K562 (cell line): Measurements from ENCODE around the gene ALKBH2. TPM values are rescaled to one million over a fixed set of nuclear protein-coding genes. Genes with fewer than 3 reads are reported as not detected.
A peak's percentile ranks its signal among the peaks of the same experiment; 100 is the strongest.

Source experiments
- ATAC-seq: fragments of 200-7000 bp; cut with Tn5 transposase; 3 replicates; pipeline ENCODE4 v1.9.1; 2020; ENCODE audit warnings: moderate library complexity
- BruUV-seq: library from RNA; stranded (reverse); fragments of 400-500 nt; replicated peaks from 2 replicates; lab custom pipeline; 2021; lab: Mats Ljungman, UMichigan
- CTCF ChIA-PET: fragments of 300-600 bp; formaldehyde crosslinking; extraction: SDS; loops from one replicate; lab custom pipeline; 2021; ENCODE audit warnings: low intra/inter-chr PET ratio; lab: Yijun Ruan, JAX
- POLR2A ChIA-PET: fragments of 300-600, 350-650 bp; sonication (Branson Sonifier 250); formaldehyde crosslinking; extraction: SDS; loops from one replicate; lab custom pipeline; 2021; ENCODE audit warnings: antibody characterized with exemption, inconsistent platforms; lab: Yijun Ruan, JAX
- DNase-seq, 4 experiments: peaks; one replicate each; pipeline versions ENCODE4 v3.0.0 to v3.0.0-alpha.2; 2011 to 2018; ENCODE audit warnings: low spot score in 3 of 4, mixed read lengths in 3 of 4; ENCODE audit errors: extremely low read depth in 1 of 4
- FAIRE-seq: peaks from 2 replicates; lab custom pipeline; 2011; peaks lifted over from hg19 to GRCh38; lab: Jason Lieb, UNC
- H2AFZ ChIP-seq: 2 replicates; pipeline ENCODE4 v1.6.0; 2011; ENCODE audit warnings: low read depth, low read length, control low read depth, inconsistent platforms
- H3K27ac ChIP-seq: fragments of 200-600 bp; 3 replicates; pipeline ENCODE4 v1.8.0; 2011; ENCODE audit warnings: low read depth, mild to moderate bottlenecking, control low read depth, inconsistent platforms, low read length, moderate library complexity, mixed read lengths; ENCODE audit errors: extremely low read depth
- H3K27me3 ChIP-seq, 2 experiments: fragments of 300-600 bp in 1 of 2; 2 replicates in 1 of 2; 3 replicates in 1 of 2; pipeline versions ENCODE4 v1.6.0 to v1.8.0; 2011; ENCODE audit warnings: inconsistent platforms in 2 of 2, low read length in 2 of 2, mild to moderate bottlenecking in 1 of 2, mixed read lengths in 1 of 2, moderate library complexity in 1 of 2; ENCODE audit not compliant: control insufficient read depth in 2 of 2, insufficient read depth in 2 of 2
- H3K36me3 ChIP-seq: fragments of 300-600 bp; 3 replicates; pipeline ENCODE4 v1.8.0; 2011; ENCODE audit warnings: mild to moderate bottlenecking, low read length, inconsistent platforms; ENCODE audit not compliant: control insufficient read depth, insufficient read depth
- H3K4me1 ChIP-seq, 2 experiments: fragments of 200-600 bp in 1 of 2; replicated peaks in 1 of 2; 2 replicates in 1 of 2; 3 replicates in 1 of 2; pipeline versions ENCODE4 v1.5.1 to v1.8.0; 2011; ENCODE audit warnings: inconsistent platforms in 2 of 2, low read length in 2 of 2, mild to moderate bottlenecking in 1 of 2, mixed read lengths in 1 of 2, moderate library complexity in 1 of 2; ENCODE audit not compliant: control insufficient read depth in 2 of 2, insufficient read depth in 2 of 2
- H3K4me2 ChIP-seq: 2 replicates; pipeline ENCODE4 v1.6.1; 2011; ENCODE audit warnings: low read length, control low read depth, inconsistent platforms, mixed read lengths; ENCODE audit not compliant: insufficient read depth
- H3K4me3 ChIP-seq: fragments of 200-600 bp; sonication (generic), shearing (Covaris generic); 2 replicates; pipeline ENCODE4 v1.5.1; 2016; ENCODE audit warnings: control low read depth, inconsistent platforms
- H3K79me2 ChIP-seq: fragments of 200-600 bp; 3 replicates; pipeline ENCODE4 v1.8.0; 2011; ENCODE audit warnings: low read length, inconsistent platforms; ENCODE audit not compliant: control insufficient read depth, insufficient read depth
- H3K9ac ChIP-seq, 2 experiments: 2 replicates each; pipeline versions ENCODE4 v1.6.0 to v1.6.1; 2011; ENCODE audit warnings: low read depth in 2 of 2, low read length in 2 of 2, control low read depth in 1 of 2, inconsistent platforms in 1 of 2, mild to moderate bottlenecking in 1 of 2, mixed read lengths in 1 of 2; ENCODE audit not compliant: insufficient read depth in 1 of 2
- H3K9me1 ChIP-seq: one replicate; pipeline ENCODE4 v1.6.0; 2011; ENCODE audit warnings: inconsistent platforms, mild to moderate bottlenecking, low read length, moderate library complexity; ENCODE audit not compliant: control insufficient read depth, insufficient read depth
- H3K9me3 ChIP-seq: replicated peaks from 2 replicates; pipeline ENCODE4 v1.5.1; 2011; ENCODE audit warnings: low read depth, low read length, inconsistent platforms; ENCODE audit not compliant: control insufficient read depth, insufficient read depth
- H4K20me1 ChIP-seq: replicated peaks from 2 replicates; pipeline ENCODE4 v1.6.1; 2011; ENCODE audit warnings: low read length, inconsistent platforms, mixed read lengths; ENCODE audit not compliant: control insufficient read depth, insufficient read depth
- HNRNPLL ChIP-seq: fragments of 200-400 bp; formaldehyde crosslinking; IDR thresholded peaks from 2 replicates; pipeline ENCODE4 v1.6.1; 2017; ENCODE audit warnings: low read length, low read depth, mild to moderate bottlenecking; ENCODE audit not compliant: poor library complexity, severe bottlenecking
- ZNF121 ChIP-seq: sonication (generic); formaldehyde crosslinking; conservative IDR thresholded peaks from 2 replicates; pipeline ENCODE4 v1.8.0; 2022; ENCODE audit warnings: missing genetic modification reagents
- WGBS: fragments of 100-300 bp; shearing (Covaris generic); methylation state at CpG from one replicate; pipeline ENCODE4 v1.1.6; 2016; ENCODE audit warnings: low coverage, mixed read lengths; ENCODE audit not compliant: insufficient coverage; ENCODE audit errors: missing lambda C conversion rate; 5-methylcytosine and 5-hydroxymethylcytosine counted together
- in situ Hi-C: fragments of 300-500 bp; cut with MboI; formaldehyde crosslinking; loops from 4 replicates; pipeline ENCODE4 v1.15.0; 2018; ENCODE audit warnings: inconsistent platforms, mixed read lengths
- intact Hi-C: fragments of 100-400 bp; cut with micrococcal nuclease; formaldehyde crosslinking; loops from 2 replicates; pipeline ENCODE4 v1.14.2; 2022
- polyA plus RNA-seq, 8 experiments: library from polyadenylated mRNA; depleted of rRNA in 4 of 8; stranded (reverse) in 5 of 8; unstranded in 3 of 8; fragments of >200 nt; fragmentation: Nextera tagmentation in 2 of 8; fragmentation: Illumina TruSeq in 1 of 8; extraction: Ambion mirVana in 2 of 8; extraction: Trizol in 1 of 8; gene quantifications; 2 replicates each; pipeline versions ENCODE4 v1.2.1 to v1.2.3, GENCODE V29; 2011 to 2014; ENCODE audit warnings: inconsistent platforms in 1 of 8, missing spikeins in 1 of 8
- total RNA-seq, 7 experiments: library from RNA; depleted of rRNA in 6 of 7; stranded (reverse); fragments of >200 nt in 6 of 7; fragmentation: Illumina TruSeq in 2 of 7; extraction: Trizol in 2 of 7; gene quantifications; 2 replicates each; pipeline versions ENCODE4 v1.2.1 to v1.2.3, GENCODE V29; 2011 to 2021; ENCODE audit warnings: low replicate concordance in 1 of 7
- TF ChIP-seq, protein P1 (sequence below): fragments of 250-450 bp; sonication (Bioruptor Pico); IDR thresholded peaks from 2 replicates; pipeline ENCODE4 v1.4.0; 2020; ENCODE audit warnings: mild to moderate bottlenecking, moderate library complexity, borderline replicate concordance

Gene ALKBH2
- total and polyA plus RNA-seq, 9 of the 15 experiments (the other 6 are each of a cell fraction or from before 2014, with no cell fraction given), result 5.9 to 56.1 (median 41.9) TPM

DNA sequence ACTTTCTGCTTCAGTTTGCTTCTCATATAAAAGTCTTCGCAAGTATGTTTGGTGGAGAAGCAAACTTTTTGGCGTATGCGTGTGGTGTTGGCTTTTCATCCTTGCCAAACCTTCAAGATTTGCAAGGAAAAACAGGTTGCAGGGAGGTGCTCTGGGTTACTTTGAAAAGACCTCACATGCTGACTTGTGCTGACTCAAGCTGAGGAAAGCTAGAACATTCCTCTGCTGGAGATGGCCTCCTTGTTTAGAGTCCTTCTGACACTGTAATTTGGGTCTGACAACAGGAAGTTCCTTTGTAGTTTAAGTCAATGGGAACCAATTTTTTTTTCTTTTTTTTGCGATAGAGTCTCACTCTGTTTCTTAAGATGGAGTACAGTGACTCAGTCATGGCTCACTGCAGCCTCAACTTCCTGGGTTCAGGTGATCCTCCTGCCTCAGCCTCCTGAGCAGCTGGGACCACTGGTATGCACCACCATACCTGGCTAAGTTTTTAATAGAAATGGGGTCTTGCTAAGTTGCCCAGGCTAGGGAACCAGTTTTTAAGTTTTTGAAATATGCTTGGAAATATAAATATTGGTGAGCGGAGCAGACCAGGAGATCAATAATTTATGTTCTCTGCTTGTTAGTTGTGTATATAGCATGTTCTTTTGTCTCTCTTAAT lies 20.5 kb upstream of the ALKBH2 start:
- ATAC-seq, result no peak
- Histone ChIP-seq H3K4me2 (no peak overlapping the region), H3K79me2 (no peaks in the 10 kb centered on the region), H3K4me3 (no peak overlapping the region), H3K4me1 (peaks cover 8 to 9% of the 10 kb centered on the region in 2 experiments), H4K20me1 (no peaks in the 10 kb centered on the region), H3K27ac (no peak overlapping the region), H3K27me3 (no peaks in the 10 kb centered on the region), H3K9me3 (no peaks in the 10 kb centered on the region), H3K9me1 (no peaks in the 10 kb centered on the region), H3K9ac (no peak overlapping the region), H2AFZ (peak overlapping the region; percentile 52; the same call in 1 of the 2 replicates), H3K36me3 (peaks cover 14% of the 10 kb centered on the region; the same call in 2 of the 3 replicates)
- POLR2A ChIA-PET, result no interaction called here
- CTCF ChIA-PET, result no interaction called here
- TF ChIP-seq HNRNPLL, result no peak
- peak; percentile 56; the same call in 1 of the 2 replicates for TF ChIP-seq ZNF121 (CRISPR knock-in tag)
- intact Hi-C loops, result loop anchor here (5.0 kb wide), 1 partner anchor 274 kb away; no protein-coding TSS in a partner anchor
- no TSS peak for BruUV-seq
- 90% methylated on average over 5 of the region's 5 CpGs for whole genome bisulfite sequencing
- in situ Hi-C loops, result loop anchor here (10.0 kb wide), 1 partner anchor 271 kb away; no protein-coding TSS in a partner anchor
- DNase-seq, result no peak
- no peak for FAIRE-seq

- Histone ChIP-seq H3K4me2 (no peak overlapping the region), H4K20me1 (no peaks in the 10 kb centered on the region), H3K9me3 (no peaks in the 10 kb centered on the region), H3K9me1 (no peaks in the 10 kb centered on the region), H3K36me3 (peaks cover 23% of the 10 kb centered on the region; the same call in 2 of the 3 replicates), H3K27ac (no peak overlapping the region), H3K4me1 (peaks cover 8 to 9% of the 10 kb centered on the region in 2 experiments), H3K27me3 (no peaks in the 10 kb centered on the region), H3K9ac (no peak overlapping the region), H3K79me2 (no peaks in the 10 kb centered on the region), H2AFZ (peak overlapping the region; percentile 52; the same call in 1 of the 2 replicates), H3K4me3 (no peak overlapping the region)
- CTCF ChIA-PET, result no interaction called here
- in situ Hi-C loops (loop anchor here (10.0 kb wide), 1 partner anchor 272 kb away; no protein-coding TSS in a partner anchor), intact Hi-C loops (loop anchor here (5.0 kb wide), 1 partner anchor 274 kb away; no protein-coding TSS in a partner anchor)
- no peak for DNase-seq
- no TSS peak for BruUV-seq
- POLR2A ChIA-PET, result no interaction called here
- no peak for FAIRE-seq
- ATAC-seq, result no peak
- 72% methylated on average over 11 of the region's 11 CpGs for WGBS
- TF ChIP-seq, protein P1, sequence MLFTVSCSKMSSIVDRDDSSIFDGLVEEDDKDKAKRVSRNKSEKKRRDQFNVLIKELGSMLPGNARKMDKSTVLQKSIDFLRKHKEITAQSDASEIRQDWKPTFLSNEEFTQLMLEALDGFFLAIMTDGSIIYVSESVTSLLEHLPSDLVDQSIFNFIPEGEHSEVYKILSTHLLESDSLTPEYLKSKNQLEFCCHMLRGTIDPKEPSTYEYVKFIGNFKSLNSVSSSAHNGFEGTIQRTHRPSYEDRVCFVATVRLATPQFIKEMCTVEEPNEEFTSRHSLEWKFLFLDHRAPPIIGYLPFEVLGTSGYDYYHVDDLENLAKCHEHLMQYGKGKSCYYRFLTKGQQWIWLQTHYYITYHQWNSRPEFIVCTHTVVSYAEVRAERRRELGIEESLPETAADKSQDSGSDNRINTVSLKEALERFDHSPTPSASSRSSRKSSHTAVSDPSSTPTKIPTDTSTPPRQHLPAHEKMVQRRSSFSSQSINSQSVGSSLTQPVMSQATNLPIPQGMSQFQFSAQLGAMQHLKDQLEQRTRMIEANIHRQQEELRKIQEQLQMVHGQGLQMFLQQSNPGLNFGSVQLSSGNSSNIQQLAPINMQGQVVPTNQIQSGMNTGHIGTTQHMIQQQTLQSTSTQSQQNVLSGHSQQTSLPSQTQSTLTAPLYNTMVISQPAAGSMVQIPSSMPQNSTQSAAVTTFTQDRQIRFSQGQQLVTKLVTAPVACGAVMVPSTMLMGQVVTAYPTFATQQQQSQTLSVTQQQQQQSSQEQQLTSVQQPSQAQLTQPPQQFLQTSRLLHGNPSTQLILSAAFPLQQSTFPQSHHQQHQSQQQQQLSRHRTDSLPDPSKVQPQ, result no peak
Measured at GRCh38 chr12:109112720-109113465, 19.6 kb upstream of the ALKBH2 start.
